K562 (cell line): ENCODE results near the gene OSCP1. TPM values are rescaled to one million over a fixed set of nuclear protein-coding genes. Genes with fewer than 3 reads are reported as not detected.

Experiments used
- ATAC-seq: fragments of 200-7000 bp; cut with Tn5 transposase; 3 replicates; pipeline ENCODE4 v1.9.1; 2020; ENCODE audit warnings: moderate library complexity
- BruUV-seq: library from RNA; stranded (reverse); fragments of 400-500 nt; replicated peaks from 2 replicates; lab custom pipeline; 2021; lab: Mats Ljungman, UMichigan
- CTCF ChIA-PET: fragments of 300-600 bp; formaldehyde crosslinking; extraction: SDS; loops from one replicate; lab custom pipeline; 2021; ENCODE audit warnings: low intra/inter-chr PET ratio; lab: Yijun Ruan, JAX
- POLR2A ChIA-PET: fragments of 300-600, 350-650 bp; sonication (Branson Sonifier 250); formaldehyde crosslinking; extraction: SDS; loops from one replicate; lab custom pipeline; 2021; ENCODE audit warnings: antibody characterized with exemption, inconsistent platforms; lab: Yijun Ruan, JAX
- DNase-seq, 4 experiments: peaks; one replicate each; pipeline versions ENCODE4 v3.0.0 to v3.0.0-alpha.2; 2011 to 2018; ENCODE audit warnings: low spot score in 3 of 4, mixed read lengths in 3 of 4; ENCODE audit errors: extremely low read depth in 1 of 4
- FAIRE-seq: peaks from 2 replicates; lab custom pipeline; 2011; peaks lifted over from hg19 to GRCh38; lab: Jason Lieb, UNC
- H2AFZ ChIP-seq: 2 replicates; pipeline ENCODE4 v1.6.0; 2011; ENCODE audit warnings: low read depth, low read length, control low read depth, inconsistent platforms
- H3K27ac ChIP-seq: fragments of 200-600 bp; 3 replicates; pipeline ENCODE4 v1.8.0; 2011; ENCODE audit warnings: low read depth, mild to moderate bottlenecking, control low read depth, inconsistent platforms, low read length, moderate library complexity, mixed read lengths; ENCODE audit errors: extremely low read depth
- H3K27me3 ChIP-seq, 2 experiments: fragments of 300-600 bp in 1 of 2; 2 replicates in 1 of 2; 3 replicates in 1 of 2; pipeline versions ENCODE4 v1.6.0 to v1.8.0; 2011; ENCODE audit warnings: inconsistent platforms in 2 of 2, low read length in 2 of 2, mild to moderate bottlenecking in 1 of 2, mixed read lengths in 1 of 2, moderate library complexity in 1 of 2; ENCODE audit not compliant: control insufficient read depth in 2 of 2, insufficient read depth in 2 of 2
- H3K36me3 ChIP-seq: fragments of 300-600 bp; 3 replicates; pipeline ENCODE4 v1.8.0; 2011; ENCODE audit warnings: mild to moderate bottlenecking, low read length, inconsistent platforms; ENCODE audit not compliant: control insufficient read depth, insufficient read depth
- H3K4me1 ChIP-seq, 2 experiments: fragments of 200-600 bp in 1 of 2; replicated peaks in 1 of 2; 2 replicates in 1 of 2; 3 replicates in 1 of 2; pipeline versions ENCODE4 v1.5.1 to v1.8.0; 2011; ENCODE audit warnings: inconsistent platforms in 2 of 2, low read length in 2 of 2, mild to moderate bottlenecking in 1 of 2, mixed read lengths in 1 of 2, moderate library complexity in 1 of 2; ENCODE audit not compliant: control insufficient read depth in 2 of 2, insufficient read depth in 2 of 2
- H3K4me2 ChIP-seq: 2 replicates; pipeline ENCODE4 v1.6.1; 2011; ENCODE audit warnings: low read length, control low read depth, inconsistent platforms, mixed read lengths; ENCODE audit not compliant: insufficient read depth
- H3K4me3 ChIP-seq: fragments of 200-600 bp; sonication (generic), shearing (Covaris generic); 2 replicates; pipeline ENCODE4 v1.5.1; 2016; ENCODE audit warnings: control low read depth, inconsistent platforms
- H3K79me2 ChIP-seq: fragments of 200-600 bp; 3 replicates; pipeline ENCODE4 v1.8.0; 2011; ENCODE audit warnings: low read length, inconsistent platforms; ENCODE audit not compliant: control insufficient read depth, insufficient read depth
- H3K9ac ChIP-seq, 2 experiments: 2 replicates each; pipeline versions ENCODE4 v1.6.0 to v1.6.1; 2011; ENCODE audit warnings: low read depth in 2 of 2, low read length in 2 of 2, control low read depth in 1 of 2, inconsistent platforms in 1 of 2, mild to moderate bottlenecking in 1 of 2, mixed read lengths in 1 of 2; ENCODE audit not compliant: insufficient read depth in 1 of 2
- H3K9me1 ChIP-seq: one replicate; pipeline ENCODE4 v1.6.0; 2011; ENCODE audit warnings: inconsistent platforms, mild to moderate bottlenecking, low read length, moderate library complexity; ENCODE audit not compliant: control insufficient read depth, insufficient read depth
- H3K9me3 ChIP-seq: replicated peaks from 2 replicates; pipeline ENCODE4 v1.5.1; 2011; ENCODE audit warnings: low read depth, low read length, inconsistent platforms; ENCODE audit not compliant: control insufficient read depth, insufficient read depth
- H4K20me1 ChIP-seq: replicated peaks from 2 replicates; pipeline ENCODE4 v1.6.1; 2011; ENCODE audit warnings: low read length, inconsistent platforms, mixed read lengths; ENCODE audit not compliant: control insufficient read depth, insufficient read depth
- ATF4 ChIP-seq: fragments of 450-650 bp; formaldehyde crosslinking; IDR thresholded peaks from 2 replicates; pipeline ENCODE4 v1.4.0; 2022; ENCODE audit warnings: mild to moderate bottlenecking, moderate library complexity
- ATF7 ChIP-seq: fragments of 450-650 bp; IDR thresholded peaks from 2 replicates; pipeline ENCODE4 v1.7.1; 2014; ENCODE audit warnings: mild to moderate bottlenecking, moderate library complexity
- LCOR ChIP-seq: sonication (generic); formaldehyde crosslinking; IDR thresholded peaks from 2 replicates; pipeline ENCODE4 v1.8.0; 2022; ENCODE audit warnings: mild to moderate bottlenecking, missing genetic modification reagents
- MNT ChIP-seq, 2 experiments: fragments of 450-650 bp; conservative IDR thresholded peaks; 2 replicates each; pipeline ENCODE4 v1.6.1; 2017; ENCODE audit warnings: mild to moderate bottlenecking in 2 of 2, moderate library complexity in 2 of 2
- MTA3 ChIP-seq: fragments of 450-650 bp; formaldehyde crosslinking; IDR thresholded peaks from 2 replicates; pipeline ENCODE4 v1.6.1; 2017; ENCODE audit warnings: mild to moderate bottlenecking, borderline replicate concordance
- SIN3A ChIP-seq, 2 experiments: fragments of 150-350 bp in 1 of 2; IDR thresholded peaks; 2 replicates each; pipeline ENCODE4 v1.6.1; 2011 to 2016; ENCODE audit warnings: borderline replicate concordance in 2 of 2, low read depth in 2 of 2, low read length in 2 of 2, mild to moderate bottlenecking in 2 of 2, moderate library complexity in 2 of 2; ENCODE audit not compliant: control insufficient read depth in 1 of 2
- SNIP1 ChIP-seq: fragments of 450-650 bp; IDR thresholded peaks from 2 replicates; pipeline ENCODE4 v1.7.1; 2017; ENCODE audit warnings: low read depth, mild to moderate bottlenecking
- SP2 ChIP-seq: IDR thresholded peaks from 2 replicates; pipeline ENCODE4 v1.6.1; 2011; ENCODE audit warnings: mild to moderate bottlenecking, low read depth, low read length, moderate library complexity; ENCODE audit not compliant: poor library complexity, severe bottlenecking; ENCODE audit errors: extremely low read depth
- STAG1 ChIP-seq: sonication (generic); formaldehyde crosslinking; IDR thresholded peaks from 2 replicates; pipeline ENCODE4 v1.5.0; 2020; ENCODE audit warnings: missing genetic modification reagents, borderline replicate concordance
- ZFP36 ChIP-seq: fragments of 150-350 bp; IDR thresholded peaks from 2 replicates; pipeline ENCODE4 v1.6.1; 2018; ENCODE audit warnings: low read length, low read depth; ENCODE audit not compliant: partially characterized antibody
- ZNF143 ChIP-seq: sonication (generic); formaldehyde crosslinking; IDR thresholded peaks from 2 replicates; pipeline ENCODE4 v1.9.0; 2022; ENCODE audit warnings: mild to moderate bottlenecking, missing genetic modification reagents
- ZNF41 ChIP-seq: fragments of 250-450 bp; sonication (Bioruptor Pico); conservative IDR thresholded peaks from 2 replicates; pipeline ENCODE4 v1.4.0; 2020; ENCODE audit warnings: mild to moderate bottlenecking
- ZNF644 ChIP-seq: fragments of 200-800 bp; sonication (Bioruptor generic); IDR thresholded peaks from 2 replicates; pipeline ENCODE4 v1.6.1; 2016; ENCODE audit warnings: low read depth, missing genetic modification characterization, missing compliant biosample characterization
- ZNF740 ChIP-seq, 3 experiments: fragments of 200-800 bp in 1 of 3; sonication (Bioruptor generic) in 1 of 3; sonication (generic) in 1 of 3; formaldehyde crosslinking in 1 of 3; IDR thresholded peaks; 2 replicates each; pipeline versions ENCODE4 v1.6.1 to v1.8.0; 2016 to 2022; ENCODE audit warnings: mild to moderate bottlenecking in 2 of 3, missing compliant biosample characterization in 2 of 3, missing genetic modification characterization in 2 of 3, missing genetic modification reagents in 1 of 3
- WGBS: fragments of 100-300 bp; shearing (Covaris generic); methylation state at CpG from one replicate; pipeline ENCODE4 v1.1.6; 2016; ENCODE audit warnings: low coverage, mixed read lengths; ENCODE audit not compliant: insufficient coverage; ENCODE audit errors: missing lambda C conversion rate; 5-methylcytosine and 5-hydroxymethylcytosine counted together
- in situ Hi-C: fragments of 300-500 bp; cut with MboI; formaldehyde crosslinking; loops from 4 replicates; pipeline ENCODE4 v1.15.0; 2018; ENCODE audit warnings: inconsistent platforms, mixed read lengths
- intact Hi-C: fragments of 100-400 bp; cut with micrococcal nuclease; formaldehyde crosslinking; loops from 2 replicates; pipeline ENCODE4 v1.14.2; 2022
- polyA plus RNA-seq, 8 experiments: library from polyadenylated mRNA; depleted of rRNA in 4 of 8; stranded (reverse) in 5 of 8; unstranded in 3 of 8; fragments of >200 nt; fragmentation: Nextera tagmentation in 2 of 8; fragmentation: Illumina TruSeq in 1 of 8; extraction: Ambion mirVana in 2 of 8; extraction: Trizol in 1 of 8; gene quantifications; 2 replicates each; pipeline versions ENCODE4 v1.2.1 to v1.2.3, GENCODE V29; 2011 to 2014; ENCODE audit warnings: inconsistent platforms in 1 of 8, missing spikeins in 1 of 8
- total RNA-seq, 7 experiments: library from RNA; depleted of rRNA in 6 of 7; stranded (reverse); fragments of >200 nt in 6 of 7; fragmentation: Illumina TruSeq in 2 of 7; extraction: Trizol in 2 of 7; gene quantifications; 2 replicates each; pipeline versions ENCODE4 v1.2.1 to v1.2.3, GENCODE V29; 2011 to 2021; ENCODE audit warnings: low replicate concordance in 1 of 7

OSCP1 gene
- total and polyA plus RNA-seq, 9 of the 15 experiments (the other 6 are each of a cell fraction or from before 2014, with no cell fraction given): 0.15 to 0.40 (median 0.33) TPM; not detected in 5

GRCh38 chr1:36464605-36465393, 14.5 kb upstream of the OSCP1 start:
- H3K27ac ChIP-seq: peak overlapping the region; percentile 97
- ChIA-PET POLR2A (interaction anchor here (0.6 to 3.9 kb wide), 12 partner anchors 9 to 241 kb away, joined by 3 to 37 read pairs (median 5); partner anchors contain the start of genes CSF3R and OSCP1), CTCF (interaction anchor here (1.1 kb wide), 1 partner anchor 19 kb away, joined by 3 read pairs; no protein-coding TSS in a partner anchor)
- H3K4me3 ChIP-seq: peak overlapping the region; percentile 93
- intact Hi-C loops: no loop called here
- WGBS: 16% methylated on average over 13 of the region's 13 CpGs
- H3K9ac ChIP-seq: peak overlapping the region; percentile 94 to 98
- H3K27me3 ChIP-seq: no peaks in the 10 kb centered on the region
- TSS peak; percentile 95 for BruUV-seq
- H3K79me2 ChIP-seq: peaks cover 28% of the 10 kb centered on the region
- FAIRE-seq (no peak), ATAC-seq (peak; percentile 85), DNase-seq (no peak)
- peak overlapping the region; percentile 78 for H2AFZ ChIP-seq
- peaks cover 29% of the 10 kb centered on the region for H3K36me3 ChIP-seq
- in situ Hi-C loops: no loop called here
- H4K20me1 ChIP-seq: no peaks in the 10 kb centered on the region
- H3K4me1 ChIP-seq: peaks cover 13 to 26% of the 10 kb centered on the region in 2 experiments
- H3K9me1 ChIP-seq: peaks cover 2% of the 10 kb centered on the region
- no peaks in the 10 kb centered on the region for H3K9me3 ChIP-seq
- H3K4me2 ChIP-seq: peak overlapping the region; percentile 94
- TF ChIP-seq LCOR (CRISPR knock-in tag): no peak
- TF ChIP-seq ATF7: peak; percentile 44; the same call in 1 of the 2 replicates
- TF ChIP-seq ZNF143: no peak; the same call in 1 of the 2 replicates
- TF ChIP-seq STAG1 (CRISPR knock-in tag): no peak
- no peak for TF ChIP-seq SP2
- TF ChIP-seq SIN3A (IDR thresholded peaks at IDR 0.05; ENCODE audit: borderline replicate concordance in 2 of 2, control insufficient read depth in 1 of 2, low read depth in 2 of 2, low read length in 2 of 2): no peak
- TF ChIP-seq MTA3: no peak
- TF ChIP-seq MNT (conservative IDR thresholded peaks at IDR 0.05): no peak
- TF ChIP-seq ZNF644 (tag): no peak; the same call in 1 of the 2 replicates
- no peak; the same call in 1 of the 2 replicates for TF ChIP-seq ZNF41 (CRISPR knock-in tag)
- TF ChIP-seq ATF4 (CRISPR knock-in tag): no peak
- TF ChIP-seq ZFP36: no peak
- 0 out of 2 replicates have a peak, but pooled peaks have one; percentile 41 for TF ChIP-seq SNIP1
- no peak for TF ChIP-seq ZNF740 (CRISPR knock-in tag; IDR thresholded peaks at IDR 0.05)
- peak in 1 of 2 experiments; percentile 54; a peak in 1 of 4 replicates for TF ChIP-seq ZNF740 (tag; IDR thresholded peaks at IDR 0.05)
